ENCODE results near the gene FAH.

The FAH gene

GRCh38 chr15:80234883-80235282, 82.1 kb downstream of the FAH start:
- Histone ChIP-seq H3K4me3 (ENCODE audit: low read length, poor library complexity, severe bottlenecking) (no peak overlapping the region), H3K36me3 (ENCODE audit: insufficient read depth, low read length) (no peaks in the 10 kb centered on the region), H2AFZ (ENCODE audit: low read length) (no peak overlapping the region), H3K4me2 (ENCODE audit: low read depth, low read length, poor library complexity, severe bottlenecking) (no peak overlapping the region), H3K9me2 (replicated peaks; ENCODE audit: low read depth, low read length) (no peaks in the 10 kb centered on the region), H3K9me3 (ENCODE audit: insufficient read depth, low read depth, low read length) (no peaks in the 10 kb centered on the region), H3K27me3 (ENCODE audit: insufficient read depth, low read length, poor library complexity, severe bottlenecking) (no peaks in the 10 kb centered on the region), H3K9ac (ENCODE audit: low read depth, low read length, poor library complexity, severe bottlenecking) (no peak overlapping the region), H3K4me1 (ENCODE audit: insufficient read depth, low read length, poor library complexity, severe bottlenecking) (no peaks in the 10 kb centered on the region), H4K20me1 (ENCODE audit: insufficient read depth, low read length, poor library complexity, severe bottlenecking) (no peaks in the 10 kb centered on the region), H3F3A (ENCODE audit: low read depth) (no peaks in the 10 kb centered on the region), H3K79me2 (ENCODE audit: insufficient read depth, low read length) (no peaks in the 10 kb centered on the region)
- TF ChIP-seq, protein P1, sequence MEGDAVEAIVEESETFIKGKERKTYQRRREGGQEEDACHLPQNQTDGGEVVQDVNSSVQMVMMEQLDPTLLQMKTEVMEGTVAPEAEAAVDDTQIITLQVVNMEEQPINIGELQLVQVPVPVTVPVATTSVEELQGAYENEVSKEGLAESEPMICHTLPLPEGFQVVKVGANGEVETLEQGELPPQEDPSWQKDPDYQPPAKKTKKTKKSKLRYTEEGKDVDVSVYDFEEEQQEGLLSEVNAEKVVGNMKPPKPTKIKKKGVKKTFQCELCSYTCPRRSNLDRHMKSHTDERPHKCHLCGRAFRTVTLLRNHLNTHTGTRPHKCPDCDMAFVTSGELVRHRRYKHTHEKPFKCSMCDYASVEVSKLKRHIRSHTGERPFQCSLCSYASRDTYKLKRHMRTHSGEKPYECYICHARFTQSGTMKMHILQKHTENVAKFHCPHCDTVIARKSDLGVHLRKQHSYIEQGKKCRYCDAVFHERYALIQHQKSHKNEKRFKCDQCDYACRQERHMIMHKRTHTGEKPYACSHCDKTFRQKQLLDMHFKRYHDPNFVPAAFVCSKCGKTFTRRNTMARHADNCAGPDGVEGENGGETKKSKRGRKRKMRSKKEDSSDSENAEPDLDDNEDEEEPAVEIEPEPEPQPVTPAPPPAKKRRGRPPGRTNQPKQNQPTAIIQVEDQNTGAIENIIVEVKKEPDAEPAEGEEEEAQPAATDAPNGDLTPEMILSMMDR (conservative IDR thresholded peaks at IDR 0.05; ENCODE audit: low read length): peak; percentile 58
- TF ChIP-seq EZH2phosphoT487 (IDR thresholded peaks at IDR 0.05; ENCODE audit: borderline replicate concordance): no peak
